HEK293 (cell line): ENCODE measurements around the gene MAGI1.

Experiments
- MEIS1 ChIP-seq: sonication (generic); formaldehyde crosslinking; IDR thresholded peaks from 2 replicates; pipeline ENCODE4 v1.8.1; 2022; ENCODE audit warnings: missing genetic modification reagents, mild to moderate bottlenecking, borderline replicate concordance
- PRDM10 ChIP-seq: fragments of 450-650 bp; formaldehyde crosslinking; IDR thresholded peaks from 2 replicates; pipeline ENCODE4 v1.5.1; 2016; ENCODE audit warnings: missing biosample characterization, missing genetic modification characterization
- SALL2 ChIP-seq: fragments of 450-650 bp; formaldehyde crosslinking; IDR thresholded peaks from 2 replicates; pipeline ENCODE4 v1.5.0; 2017; ENCODE audit warnings: missing biosample characterization, mild to moderate bottlenecking, missing genetic modification characterization, borderline replicate concordance
- ZBTB11 ChIP-seq: fragments of 450-650 bp; formaldehyde crosslinking; conservative IDR thresholded peaks from 2 replicates; pipeline ENCODE4 v1.5.1; 2016; ENCODE audit warnings: low read depth, missing biosample characterization, missing genetic modification characterization
- ZFHX2 ChIP-seq: fragments of 450-650 bp; formaldehyde crosslinking; conservative IDR thresholded peaks from 2 replicates; pipeline ENCODE4 v1.5.1; 2016; ENCODE audit warnings: missing biosample characterization, missing genetic modification characterization
- ZNF148 ChIP-seq: fragments of 450-650 bp; formaldehyde crosslinking; IDR thresholded peaks from 2 replicates; pipeline ENCODE4 v1.5.0; 2017; ENCODE audit warnings: missing biosample characterization, missing genetic modification characterization, borderline replicate concordance
- ZNF211 ChIP-seq: fragments of 450-650 bp; formaldehyde crosslinking; IDR thresholded peaks from 2 replicates; pipeline ENCODE4 v1.5.1; 2016; ENCODE audit warnings: low read depth, missing biosample characterization, missing genetic modification characterization
- ZNF214 ChIP-seq: fragments of 450-650 bp; formaldehyde crosslinking; IDR thresholded peaks from 2 replicates; pipeline ENCODE4 v1.5.1; 2017; ENCODE audit warnings: missing biosample characterization, mild to moderate bottlenecking, missing genetic modification characterization, borderline replicate concordance
- ZNF274 ChIP-seq, 2 experiments: fragments of 200-500 bp in 1 of 2; fragments of 450-650 bp in 1 of 2; sonication (Bioruptor generic) in 1 of 2; formaldehyde crosslinking in 1 of 2; IDR thresholded peaks; 2 replicates each; pipeline versions ENCODE4 v1.5.1 to v1.6.1; 2014 to 2016; ENCODE audit warnings: borderline replicate concordance in 1 of 2, inconsistent platforms in 1 of 2, low read length in 1 of 2, missing biosample characterization in 1 of 2, missing genetic modification characterization in 1 of 2
- ZNF510 ChIP-seq: fragments of 450-650 bp; formaldehyde crosslinking; IDR thresholded peaks from 2 replicates; pipeline ENCODE4 v1.5.1; 2018; ENCODE audit warnings: mild to moderate bottlenecking, missing genetic modification characterization, missing biosample characterization; ENCODE audit not compliant: insufficient replicate concordance
- ZNF521 ChIP-seq: fragments of 450-650 bp; formaldehyde crosslinking; IDR thresholded peaks from 2 replicates; pipeline ENCODE4 v1.5.1; 2017; ENCODE audit warnings: missing biosample characterization, mild to moderate bottlenecking, missing genetic modification characterization
- ZNF548 ChIP-seq: fragments of 450-650 bp; formaldehyde crosslinking; IDR thresholded peaks from 2 replicates; pipeline ENCODE4 v1.5.1; 2016; ENCODE audit warnings: missing biosample characterization, missing genetic modification characterization
- ZNF558 ChIP-seq: fragments of 450-650 bp; formaldehyde crosslinking; IDR thresholded peaks from 2 replicates; pipeline ENCODE4 v1.5.1; 2016; ENCODE audit warnings: missing biosample characterization, missing genetic modification characterization
- ZNF571 ChIP-seq: fragments of 450-650 bp; formaldehyde crosslinking; IDR thresholded peaks from 2 replicates; pipeline ENCODE4 v1.5.0; 2017; ENCODE audit warnings: missing biosample characterization, missing genetic modification characterization
- ZNF654 ChIP-seq: fragments of 450-650 bp; formaldehyde crosslinking; IDR thresholded peaks from 2 replicates; pipeline ENCODE4 v1.5.1; 2016; ENCODE audit warnings: low read depth, missing biosample characterization, missing genetic modification characterization
- ZNF658 ChIP-seq: fragments of 450-650 bp; formaldehyde crosslinking; IDR thresholded peaks from 2 replicates; pipeline ENCODE4; 2016; ENCODE audit warnings: missing biosample characterization, missing genetic modification characterization
- ZNF768 ChIP-seq: fragments of 450-650 bp; formaldehyde crosslinking; IDR thresholded peaks from 2 replicates; pipeline ENCODE4 v1.5.1; 2018; ENCODE audit warnings: missing biosample characterization, mild to moderate bottlenecking, missing genetic modification characterization
- ZNF830 ChIP-seq: fragments of 450-650 bp; IDR thresholded peaks from 2 replicates; pipeline ENCODE4 v1.5.0; 2018; ENCODE audit warnings: missing biosample characterization, missing genetic modification characterization, low read depth, mild to moderate bottlenecking, moderate library complexity
- TF ChIP-seq, protein P1 (sequence below): fragments of 450-650 bp; formaldehyde crosslinking; IDR thresholded peaks from 2 replicates; pipeline ENCODE4 v1.5.1; 2017; ENCODE audit warnings: missing biosample characterization, missing genetic modification characterization
- TF ChIP-seq, protein P2 (sequence below): fragments of 450-650 bp; formaldehyde crosslinking; IDR thresholded peaks from 2 replicates; pipeline ENCODE4 v1.5.1; 2016; ENCODE audit warnings: missing biosample characterization, missing genetic modification characterization, borderline replicate concordance

MAGI1 gene

DNA sequence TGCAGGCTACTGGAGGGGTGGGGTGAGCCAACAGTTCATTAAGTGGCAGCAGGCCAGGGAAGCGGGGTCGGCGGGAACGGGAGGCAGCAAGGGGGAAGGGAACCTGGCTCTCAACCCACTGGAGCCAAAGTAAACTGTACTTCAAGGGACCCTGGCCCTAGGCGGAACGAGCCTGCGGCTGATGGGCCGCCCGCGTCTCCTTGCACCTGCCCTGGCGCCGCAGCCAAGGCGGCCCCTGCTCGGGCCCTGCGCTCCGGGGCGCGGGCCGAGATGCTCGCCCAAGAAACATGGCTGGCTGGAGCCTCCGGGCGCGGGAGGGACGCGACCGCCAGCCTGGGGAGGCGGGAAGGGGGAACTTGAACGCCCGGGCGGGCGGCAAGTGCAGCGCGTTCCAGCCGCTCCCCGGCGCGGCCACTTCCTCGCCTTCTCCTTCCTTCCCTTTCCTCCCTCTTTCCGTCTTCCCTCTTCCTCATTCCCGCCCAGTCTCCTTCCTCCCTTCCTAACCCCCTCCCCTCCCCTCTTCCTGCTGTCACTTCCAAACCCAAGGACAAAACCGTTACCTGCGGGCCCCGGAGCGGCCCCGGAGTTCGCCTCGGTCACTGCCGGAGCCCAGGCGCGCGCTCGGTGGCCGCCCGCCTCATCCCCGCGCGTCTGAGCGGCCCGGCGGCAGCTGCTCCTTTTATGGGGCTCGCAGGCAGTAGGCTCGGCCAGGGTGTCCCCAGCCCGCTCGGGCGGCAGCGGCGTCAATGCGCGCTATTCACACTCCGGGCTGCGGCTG, 489.7 kb downstream of the MAGI1 start (continued):
- 0 out of 2 replicates have a peak, but pooled peaks have one; percentile 22 for TF ChIP-seq PRDM10 (tag by site-specific recombination)
- TF ChIP-seq ZNF654: no peak
- TF ChIP-seq, protein P1, sequence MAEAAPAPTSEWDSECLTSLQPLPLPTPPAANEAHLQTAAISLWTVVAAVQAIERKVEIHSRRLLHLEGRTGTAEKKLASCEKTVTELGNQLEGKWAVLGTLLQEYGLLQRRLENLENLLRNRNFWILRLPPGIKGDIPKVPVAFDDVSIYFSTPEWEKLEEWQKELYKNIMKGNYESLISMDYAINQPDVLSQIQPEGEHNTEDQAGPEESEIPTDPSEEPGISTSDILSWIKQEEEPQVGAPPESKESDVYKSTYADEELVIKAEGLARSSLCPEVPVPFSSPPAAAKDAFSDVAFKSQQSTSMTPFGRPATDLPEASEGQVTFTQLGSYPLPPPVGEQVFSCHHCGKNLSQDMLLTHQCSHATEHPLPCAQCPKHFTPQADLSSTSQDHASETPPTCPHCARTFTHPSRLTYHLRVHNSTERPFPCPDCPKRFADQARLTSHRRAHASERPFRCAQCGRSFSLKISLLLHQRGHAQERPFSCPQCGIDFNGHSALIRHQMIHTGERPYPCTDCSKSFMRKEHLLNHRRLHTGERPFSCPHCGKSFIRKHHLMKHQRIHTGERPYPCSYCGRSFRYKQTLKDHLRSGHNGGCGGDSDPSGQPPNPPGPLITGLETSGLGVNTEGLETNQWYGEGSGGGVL (tag by site-specific recombination): peak; percentile 77
- no peak for TF ChIP-seq ZNF510 (tag by site-specific recombination)
- TF ChIP-seq ZNF830 (tag by site-specific recombination): no peak
- no peak for TF ChIP-seq ZNF521
- no peak for TF ChIP-seq ZNF768 (tag by site-specific recombination)
- no peak for TF ChIP-seq ZNF274 (IDR thresholded peaks at IDR 0.05; ENCODE audit: low read length)
- TF ChIP-seq ZNF274 (tag by site-specific recombination; IDR thresholded peaks at IDR 0.05; ENCODE audit: borderline replicate concordance): no peak
- TF ChIP-seq, protein P2, sequence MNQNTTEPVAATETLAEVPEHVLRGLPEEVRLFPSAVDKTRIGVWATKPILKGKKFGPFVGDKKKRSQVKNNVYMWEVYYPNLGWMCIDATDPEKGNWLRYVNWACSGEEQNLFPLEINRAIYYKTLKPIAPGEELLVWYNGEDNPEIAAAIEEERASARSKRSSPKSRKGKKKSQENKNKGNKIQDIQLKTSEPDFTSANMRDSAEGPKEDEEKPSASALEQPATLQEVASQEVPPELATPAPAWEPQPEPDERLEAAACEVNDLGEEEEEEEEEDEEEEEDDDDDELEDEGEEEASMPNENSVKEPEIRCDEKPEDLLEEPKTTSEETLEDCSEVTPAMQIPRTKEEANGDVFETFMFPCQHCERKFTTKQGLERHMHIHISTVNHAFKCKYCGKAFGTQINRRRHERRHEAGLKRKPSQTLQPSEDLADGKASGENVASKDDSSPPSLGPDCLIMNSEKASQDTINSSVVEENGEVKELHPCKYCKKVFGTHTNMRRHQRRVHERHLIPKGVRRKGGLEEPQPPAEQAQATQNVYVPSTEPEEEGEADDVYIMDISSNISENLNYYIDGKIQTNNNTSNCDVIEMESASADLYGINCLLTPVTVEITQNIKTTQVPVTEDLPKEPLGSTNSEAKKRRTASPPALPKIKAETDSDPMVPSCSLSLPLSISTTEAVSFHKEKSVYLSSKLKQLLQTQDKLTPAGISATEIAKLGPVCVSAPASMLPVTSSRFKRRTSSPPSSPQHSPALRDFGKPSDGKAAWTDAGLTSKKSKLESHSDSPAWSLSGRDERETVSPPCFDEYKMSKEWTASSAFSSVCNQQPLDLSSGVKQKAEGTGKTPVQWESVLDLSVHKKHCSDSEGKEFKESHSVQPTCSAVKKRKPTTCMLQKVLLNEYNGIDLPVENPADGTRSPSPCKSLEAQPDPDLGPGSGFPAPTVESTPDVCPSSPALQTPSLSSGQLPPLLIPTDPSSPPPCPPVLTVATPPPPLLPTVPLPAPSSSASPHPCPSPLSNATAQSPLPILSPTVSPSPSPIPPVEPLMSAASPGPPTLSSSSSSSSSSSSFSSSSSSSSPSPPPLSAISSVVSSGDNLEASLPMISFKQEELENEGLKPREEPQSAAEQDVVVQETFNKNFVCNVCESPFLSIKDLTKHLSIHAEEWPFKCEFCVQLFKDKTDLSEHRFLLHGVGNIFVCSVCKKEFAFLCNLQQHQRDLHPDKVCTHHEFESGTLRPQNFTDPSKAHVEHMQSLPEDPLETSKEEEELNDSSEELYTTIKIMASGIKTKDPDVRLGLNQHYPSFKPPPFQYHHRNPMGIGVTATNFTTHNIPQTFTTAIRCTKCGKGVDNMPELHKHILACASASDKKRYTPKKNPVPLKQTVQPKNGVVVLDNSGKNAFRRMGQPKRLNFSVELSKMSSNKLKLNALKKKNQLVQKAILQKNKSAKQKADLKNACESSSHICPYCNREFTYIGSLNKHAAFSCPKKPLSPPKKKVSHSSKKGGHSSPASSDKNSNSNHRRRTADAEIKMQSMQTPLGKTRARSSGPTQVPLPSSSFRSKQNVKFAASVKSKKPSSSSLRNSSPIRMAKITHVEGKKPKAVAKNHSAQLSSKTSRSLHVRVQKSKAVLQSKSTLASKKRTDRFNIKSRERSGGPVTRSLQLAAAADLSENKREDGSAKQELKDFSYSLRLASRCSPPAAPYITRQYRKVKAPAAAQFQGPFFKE (tag by site-specific recombination): no peak
- no peak for TF ChIP-seq ZBTB11 (tag by site-specific recombination)
- no peak for TF ChIP-seq ZNF571
- TF ChIP-seq SALL2 (tag by site-specific recombination): no peak
- no peak for TF ChIP-seq ZNF548 (tag by site-specific recombination)
- TF ChIP-seq ZNF214 (tag by site-specific recombination): no peak
- no peak for TF ChIP-seq MEIS1 (CRISPR knock-in tag)
- no peak for TF ChIP-seq ZNF558
- no peak for TF ChIP-seq ZFHX2 (tag by site-specific recombination)
- no peak for TF ChIP-seq ZNF211 (tag by site-specific recombination)
- no peak for TF ChIP-seq ZNF148 (tag by site-specific recombination)
- no peak for TF ChIP-seq ZNF658 (tag by site-specific recombination)
